Right renal pelvis (tissue), 4 donors: ENCODE data around the gene NF1. TPM values are rescaled to one million over a fixed set of nuclear protein-coding genes. Genes with fewer than 3 reads are reported as not detected.
"Not testable (repeated sequence)": the region's sequence is repeated elsewhere in the genome, so short reads cannot be mapped to it uniquely, and the experiment has no call there.

ENCODE experiments used
- DNase-seq, 4 donors: peaks; one replicate each; pipeline ENCODE4 v3.0.0-alpha.2; 2013; ENCODE audit warnings: low read depth in 4 of 4, low spot score in 3 of 4, missing footprints in 1 of 4
- polyA plus RNA-seq, 4 donors: library from polyadenylated mRNA; unstranded; fragments of 120-200 nt; gene quantifications; one replicate each; pipeline ENCODE4 v1.2.1, GENCODE V29; 2013; ENCODE audit not compliant: insufficient read length in 4 of 4

NF1 gene
- polyA plus RNA-seq, 4 donors: 36.6 to 42.1 (median 39.1) TPM

- no peak for DNase-seq
Measured at GRCh38 chr17:31128241-31128640, 33.5 kb downstream of the NF1 start.

- no peak for DNase-seq
Measured at GRCh38 chr17:31130286-31131224, 35.8 kb downstream of the NF1 start.

- no peak for DNase-seq
Measured at GRCh38 chr17:31131299-31131698, 36.5 kb downstream of the NF1 start.

GRCh38 chr17:31132977-31133376, 38.2 kb downstream of the NF1 start:
- DNase-seq: no peak

- DNase-seq: no peak
Measured at GRCh38 chr17:31134576-31134975, 39.8 kb downstream of the NF1 start.

- no peak for DNase-seq
Measured at GRCh38 chr17:31136319-31136718, 41.5 kb downstream of the NF1 start.

GRCh38 chr17:31140111-31140510, 45.3 kb downstream of the NF1 start:
- DNase-seq: no peak

GRCh38 chr17:31144428-31144827, 49.7 kb downstream of the NF1 start:
- no peak for DNase-seq

- no peak for DNase-seq
Measured at GRCh38 chr17:31144836-31145235, 50.1 kb downstream of the NF1 start.

GRCh38 chr17:31147507-31148202, 52.9 kb downstream of the NF1 start:
- no peak for DNase-seq

- no peak for DNase-seq
Measured at GRCh38 chr17:31148205-31148604, 53.4 kb downstream of the NF1 start.

GRCh38 chr17:31152271-31152670, 57.5 kb downstream of the NF1 start:
- DNase-seq: no peak

GRCh38 chr17:31155208-31155810, 60.5 kb downstream of the NF1 start:
- no peak for DNase-seq

- DNase-seq: no peak
Measured at GRCh38 chr17:31156326-31156725, 61.5 kb downstream of the NF1 start.

- DNase-seq: not testable (repeated sequence)
Measured at GRCh38 chr17:31156864-31157263, 62.1 kb downstream of the NF1 start.

GRCh38 chr17:31158746-31159377, 64.1 kb downstream of the NF1 start:
- no peak for DNase-seq

GRCh38 chr17:31163091-31163781, 68.5 kb downstream of the NF1 start:
- DNase-seq: no peak

- no peak for DNase-seq
Measured at GRCh38 chr17:31167111-31167510, 72.3 kb downstream of the NF1 start.

GRCh38 chr17:31171701-31172100, 76.9 kb downstream of the NF1 start:
- no peak for DNase-seq

- DNase-seq: no peak
Measured at GRCh38 chr17:31172388-31172787, 77.6 kb downstream of the NF1 start.
